Ramos (cell line): ENCODE data around the gene DNAJA3.

Experiments used
- in situ Hi-C: fragments of 300-500 bp; cut with MboI; formaldehyde crosslinking; loops from one replicate; pipeline ENCODE4 v1.14.3; 2022; ENCODE audit warnings: low sequenced_read_pairs; ENCODE audit not compliant: unreplicated experiment

DNAJA3 gene

DNA sequence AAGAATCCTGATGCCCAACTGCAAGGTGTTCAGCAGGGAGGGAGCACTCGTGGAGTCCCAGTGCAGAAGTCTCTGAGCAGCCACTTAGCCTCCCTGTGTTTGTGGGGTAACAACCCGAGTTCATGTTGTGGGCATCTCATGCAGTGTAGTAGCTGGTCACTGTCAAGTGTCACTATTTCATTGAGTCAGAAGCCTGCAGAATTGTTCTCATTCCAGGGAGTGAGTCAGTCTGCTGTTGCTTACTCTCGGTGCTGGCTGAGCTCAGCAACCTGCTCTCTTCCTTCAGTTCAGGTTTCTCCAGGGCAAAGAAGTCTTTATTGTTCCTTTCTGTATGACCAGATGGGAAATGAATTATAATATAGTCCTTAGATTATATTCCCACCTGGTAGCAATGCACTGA, 74.6 kb downstream of the DNAJA3 start:
- in situ Hi-C loops, result no loop called here

DNA sequence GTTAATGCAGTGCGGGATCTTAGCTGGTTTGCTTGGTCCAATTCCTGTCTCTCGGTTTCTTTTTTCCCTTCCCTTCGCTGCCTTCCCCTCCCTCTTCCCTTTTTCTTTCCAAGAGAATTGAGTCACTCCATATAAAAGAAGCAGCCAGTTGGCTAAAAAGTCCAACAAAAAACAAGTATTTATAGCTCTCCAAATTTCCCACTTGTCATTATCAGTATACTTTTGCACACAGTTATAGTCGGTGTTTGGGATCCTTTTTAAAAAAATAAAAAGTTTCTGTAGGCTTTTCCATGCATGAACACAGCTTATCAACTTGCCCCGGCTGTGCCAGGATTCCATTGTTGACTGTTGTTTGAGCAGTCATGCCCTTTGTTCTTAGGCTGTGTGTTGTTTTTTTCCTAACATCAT, 75.4 kb downstream of the DNAJA3 start:
- in situ Hi-C loops, result no loop called here

DNA sequence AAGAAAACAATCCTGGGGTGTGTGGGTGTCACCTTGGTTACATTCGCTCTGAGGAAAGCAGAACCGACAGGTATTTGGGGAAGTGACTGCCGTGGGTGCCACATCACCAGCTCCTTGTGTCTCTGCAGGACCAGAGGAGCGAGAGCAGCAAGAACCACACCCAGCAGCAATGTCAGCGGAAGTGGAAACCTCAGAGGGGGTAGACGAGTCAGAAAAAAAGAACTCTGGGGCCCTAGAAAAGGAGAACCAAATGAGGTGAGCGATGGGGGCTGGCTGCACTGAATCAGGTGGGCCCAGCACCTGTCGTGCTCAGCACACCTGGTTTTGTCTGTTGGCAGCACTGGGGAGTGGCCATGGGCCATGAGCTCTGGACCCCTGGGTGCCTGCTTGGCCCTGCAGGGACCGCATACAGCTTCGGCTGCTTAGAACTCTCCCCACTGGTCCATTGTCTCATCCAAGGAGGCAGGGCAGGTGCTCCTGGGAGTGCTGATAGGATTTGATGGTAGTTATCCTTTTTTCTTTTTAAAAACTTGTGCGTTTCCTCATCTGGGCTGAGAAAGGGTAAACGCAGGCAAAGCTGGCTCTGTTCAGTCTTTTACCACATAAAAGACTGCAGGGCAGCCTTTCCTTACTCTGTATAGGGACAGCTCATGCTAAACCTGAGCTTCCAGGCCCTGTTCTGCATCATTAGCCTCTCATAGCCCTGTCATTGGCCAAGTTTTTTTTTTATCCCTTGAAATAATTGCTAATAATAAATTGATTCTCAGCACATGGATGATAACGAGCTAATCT, 79.9 kb downstream of the DNAJA3 start:
- in situ Hi-C loops, result no loop called here
